KMS-11 (cell line): ENCODE results near the gene CAMSAP1.

ENCODE experiments used
- H2AFZ ChIP-seq: fragments of 200-600 bp; sonication (generic); 2 replicates; pipeline ENCODE4 v1.6.1; 2016; ENCODE audit warnings: antibody characterized with exemption, mixed run types, low read depth
- H3K27ac ChIP-seq: fragments of 200-600 bp; sonication (generic); 2 replicates; pipeline ENCODE4 v1.6.1; 2016; ENCODE audit warnings: mild to moderate bottlenecking, mixed run types
- H3K27me3 ChIP-seq: fragments of 200-600 bp; sonication (generic); 2 replicates; pipeline ENCODE4 v1.6.1; 2017; ENCODE audit warnings: mild to moderate bottlenecking, low read depth, mixed run types, moderate library complexity; ENCODE audit not compliant: insufficient read depth
- H3K36me3 ChIP-seq: fragments of 200-600 bp; sonication (generic); 2 replicates; pipeline ENCODE4 v1.6.1; 2017; ENCODE audit warnings: mild to moderate bottlenecking, mixed run types; ENCODE audit not compliant: insufficient read depth
- H3K4me1 ChIP-seq: fragments of 200-600 bp; sonication (generic); 2 replicates; pipeline ENCODE4 v1.6.1; 2016; ENCODE audit warnings: mild to moderate bottlenecking, low read depth, mixed run types; ENCODE audit not compliant: poor library complexity, severe bottlenecking
- H3K4me2 ChIP-seq: fragments of 200-600 bp; sonication (generic); 2 replicates; pipeline ENCODE4 v1.7.0; 2016; ENCODE audit warnings: mild to moderate bottlenecking, mixed run types
- H3K4me3 ChIP-seq: fragments of 200-600 bp; sonication (generic); IDR thresholded peaks from 2 replicates; pipeline ENCODE4 v1.6.1; 2017; ENCODE audit warnings: low read depth, low read length, mixed read lengths; ENCODE audit not compliant: insufficient read depth
- H3K79me2 ChIP-seq: fragments of 200-600 bp; sonication (generic); 2 replicates; pipeline ENCODE4 v1.6.1; 2016; ENCODE audit warnings: low read depth, mixed run types; ENCODE audit not compliant: insufficient read depth
- H3K9ac ChIP-seq: fragments of 200-600 bp; sonication (generic); 2 replicates; pipeline ENCODE4 v1.6.1; 2016; ENCODE audit warnings: mild to moderate bottlenecking, mixed run types
- H4K20me1 ChIP-seq: fragments of 200-600 bp; sonication (generic); 2 replicates; pipeline ENCODE4 v1.6.1; 2016; ENCODE audit warnings: mild to moderate bottlenecking, mixed run types; ENCODE audit not compliant: insufficient read depth
- CTCF ChIP-seq: fragments of 200-600 bp; sonication (generic); conservative IDR thresholded peaks from 2 replicates; pipeline ENCODE4 v1.6.1; 2017; ENCODE audit warnings: low read depth, mild to moderate bottlenecking, antibody characterized with exemption, low read length, moderate library complexity, mixed read lengths

The CAMSAP1 gene, protein sequence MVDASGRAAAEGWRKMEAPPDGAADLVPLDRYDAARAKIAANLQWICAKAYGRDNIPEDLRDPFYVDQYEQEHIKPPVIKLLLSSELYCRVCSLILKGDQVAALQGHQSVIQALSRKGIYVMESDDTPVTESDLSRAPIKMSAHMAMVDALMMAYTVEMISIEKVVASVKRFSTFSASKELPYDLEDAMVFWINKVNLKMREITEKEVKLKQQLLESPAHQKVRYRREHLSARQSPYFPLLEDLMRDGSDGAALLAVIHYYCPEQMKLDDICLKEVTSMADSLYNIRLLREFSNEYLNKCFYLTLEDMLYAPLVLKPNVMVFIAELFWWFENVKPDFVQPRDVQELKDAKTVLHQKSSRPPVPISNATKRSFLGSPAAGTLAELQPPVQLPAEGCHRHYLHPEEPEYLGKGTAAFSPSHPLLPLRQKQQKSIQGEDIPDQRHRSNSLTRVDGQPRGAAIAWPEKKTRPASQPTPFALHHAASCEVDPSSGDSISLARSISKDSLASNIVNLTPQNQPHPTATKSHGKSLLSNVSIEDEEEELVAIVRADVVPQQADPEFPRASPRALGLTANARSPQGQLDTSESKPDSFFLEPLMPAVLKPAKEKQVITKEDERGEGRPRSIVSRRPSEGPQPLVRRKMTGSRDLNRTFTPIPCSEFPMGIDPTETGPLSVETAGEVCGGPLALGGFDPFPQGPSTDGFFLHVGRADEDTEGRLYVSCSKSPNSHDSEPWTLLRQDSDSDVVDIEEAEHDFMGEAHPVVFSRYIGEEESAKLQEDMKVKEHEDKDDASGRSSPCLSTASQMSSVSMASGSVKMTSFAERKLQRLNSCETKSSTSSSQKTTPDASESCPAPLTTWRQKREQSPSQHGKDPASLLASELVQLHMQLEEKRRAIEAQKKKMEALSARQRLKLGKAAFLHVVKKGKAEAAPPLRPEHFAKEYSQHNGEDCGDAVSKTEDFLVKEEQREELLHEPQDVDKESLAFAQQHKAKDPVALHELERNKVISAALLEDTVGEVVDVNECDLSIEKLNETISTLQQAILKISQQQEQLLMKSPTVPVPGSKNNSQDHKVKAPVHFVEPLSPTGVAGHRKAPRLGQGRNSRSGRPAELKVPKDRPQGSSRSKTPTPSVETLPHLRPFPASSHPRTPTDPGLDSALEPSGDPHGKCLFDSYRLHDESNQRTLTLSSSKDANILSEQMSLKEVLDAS (N-terminal part only)

GRCh38 chr9:135907431-135908092 lies at the start of gene CAMSAP1:
Gene CAMSAP1 (minus strand): TSS chr9:135907546. CDS start chr9:135907159, 387 bp downstream.
- peak within 1 kb of the TSS; percentile 88 for H3K4me2 ChIP-seq
- H3K4me3 ChIP-seq = no peak within 1 kb of the TSS
- H2AFZ ChIP-seq = peak within 1 kb of the TSS; percentile 75
- no peak for TF ChIP-seq CTCF
- peaks cover 37% of the 10 kb centered on the region for H3K79me2 ChIP-seq
- no peak within 1 kb of the TSS for H3K27ac ChIP-seq
- H3K27me3 ChIP-seq = no peaks in the 10 kb centered on the region
- no peak within 1 kb of the TSS; the same call in 1 of the 2 replicates for H3K9ac ChIP-seq
- H4K20me1 ChIP-seq = no peaks in the 10 kb centered on the region
- peaks cover 14% of the 10 kb centered on the region for H3K4me1 ChIP-seq
- H3K36me3 ChIP-seq = no peaks in the 10 kb centered on the region

DNA sequence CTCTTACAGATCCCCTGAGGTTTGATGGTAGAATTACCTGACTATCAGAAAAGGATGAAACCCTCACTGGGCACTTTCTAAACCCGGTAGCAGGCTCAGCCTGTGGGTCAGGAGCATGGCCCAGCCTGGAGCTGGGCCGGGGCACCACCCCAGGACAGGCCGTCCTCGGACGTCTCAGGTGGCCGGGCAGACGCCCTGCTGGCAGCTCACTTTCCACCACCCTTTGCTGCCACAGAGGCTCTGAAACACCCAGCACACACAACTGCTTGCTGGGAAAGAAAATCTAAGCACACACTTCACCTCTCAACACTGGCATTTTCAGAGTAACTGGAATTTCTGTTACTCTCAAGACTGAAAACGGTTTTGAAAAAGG lies 49.4 kb upstream of the CAMSAP1 start:
- Histone ChIP-seq H2AFZ (no peak overlapping the region), H3K79me2 (peaks cover 38% of the 10 kb centered on the region; the same call in 1 of the 2 replicates), H3K4me2 (no peak overlapping the region), H3K4me3 (no peak overlapping the region), H3K36me3 (no peaks in the 10 kb centered on the region), H3K9ac (no peak overlapping the region), H3K4me1 (peaks cover 13% of the 10 kb centered on the region), H4K20me1 (no peaks in the 10 kb centered on the region), H3K27ac (no peak overlapping the region), H3K27me3 (peaks cover 3% of the 10 kb centered on the region; the same call in 1 of the 2 replicates)
- no peak for TF ChIP-seq CTCF

DNA sequence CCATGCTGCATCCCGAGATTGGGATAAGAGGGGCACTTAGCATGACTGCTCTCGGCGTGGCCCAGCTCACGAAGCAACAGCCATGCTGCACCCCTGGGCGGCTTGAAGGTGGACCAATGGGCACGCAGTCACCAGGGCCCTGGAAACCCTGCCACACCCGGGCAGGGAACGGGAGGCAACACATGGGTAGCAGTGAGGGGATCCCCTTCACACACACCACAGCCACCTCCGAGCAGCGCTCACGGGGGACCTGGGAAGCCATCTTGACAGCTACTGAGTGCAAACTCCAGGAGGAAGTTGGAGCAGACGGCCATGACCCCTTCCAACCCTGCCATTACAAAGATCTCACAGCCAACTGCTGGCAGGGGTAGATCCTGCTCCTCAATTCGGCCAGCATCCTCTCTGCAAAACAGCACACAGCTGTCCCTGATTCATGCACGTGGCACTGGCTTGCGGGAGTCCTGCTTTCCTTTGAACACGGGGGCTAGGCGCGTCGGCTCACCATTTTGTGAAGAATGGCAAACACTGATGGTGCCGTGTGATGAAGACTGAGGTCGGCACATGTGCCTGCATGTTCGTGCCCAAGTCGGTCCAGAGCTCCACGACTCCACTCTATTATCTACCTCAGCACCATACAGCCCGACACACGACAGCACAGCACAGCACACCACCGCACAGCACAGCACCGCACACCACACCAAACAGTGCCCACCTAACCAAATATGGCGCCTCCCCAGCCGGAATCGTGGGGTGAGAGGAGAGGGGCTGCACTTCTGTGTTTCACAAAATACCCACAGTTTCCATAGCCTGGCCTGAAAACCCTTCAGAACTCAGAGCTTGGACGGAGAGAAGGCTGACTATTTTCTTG lies 48.8 kb upstream of the CAMSAP1 start:
- no peak overlapping the region for H3K4me3 ChIP-seq
- peaks cover 9% of the 10 kb centered on the region for H3K4me1 ChIP-seq
- H3K36me3 ChIP-seq = no peaks in the 10 kb centered on the region
- H4K20me1 ChIP-seq = no peaks in the 10 kb centered on the region
- H3K9ac ChIP-seq = no peak overlapping the region
- peaks cover 38% of the 10 kb centered on the region; the same call in 1 of the 2 replicates for H3K79me2 ChIP-seq
- no peaks in the 10 kb centered on the region for H3K27me3 ChIP-seq
- no peak overlapping the region for H2AFZ ChIP-seq
- no peak for TF ChIP-seq CTCF
- no peak overlapping the region for H3K27ac ChIP-seq
- no peak overlapping the region for H3K4me2 ChIP-seq
